GM23338 (cell line): ENCODE data around the gene KLK4. TPM values are rescaled to one million over a fixed set of nuclear protein-coding genes. Genes with fewer than 3 reads are reported as not detected.

Experiments
- ATAC-seq: fragments of 200-7000 bp; cut with Tn5 transposase; 3 replicates; pipeline ENCODE4 v1.9.1; 2020
- DNase-seq: peaks from one replicate; pipeline ENCODE4 v3.0.0-alpha.2; 2015; ENCODE audit warnings: low spot score
- H2AFZ ChIP-seq: fragments of 200-600 bp; sonication (generic); 2 replicates; pipeline ENCODE4 v1.8.0; 2016; ENCODE audit warnings: antibody characterized with exemption, mild to moderate bottlenecking, moderate library complexity
- H3F3A ChIP-seq: fragments of 200-600 bp; sonication (generic); replicated peaks from 2 replicates; pipeline ENCODE4 v1.8.0; 2017; ENCODE audit warnings: antibody characterized with exemption, mixed run types, low read depth
- H3K27ac ChIP-seq: fragments of 200-600 bp; sonication (generic); 2 replicates; pipeline ENCODE4 v1.6.1; 2016; ENCODE audit warnings: low read depth
- H3K27me3 ChIP-seq: fragments of 200-600 bp; sonication (generic); 2 replicates; pipeline ENCODE4 v1.8.0; 2016; ENCODE audit warnings: mild to moderate bottlenecking, mixed run types, moderate library complexity; ENCODE audit not compliant: insufficient read depth
- H3K36me3 ChIP-seq: fragments of 200-600 bp; sonication (generic); 2 replicates; pipeline ENCODE4 v1.8.0; 2016; ENCODE audit warnings: mild to moderate bottlenecking; ENCODE audit not compliant: insufficient read depth
- H3K4me1 ChIP-seq: fragments of 200-600 bp; sonication (generic); 2 replicates; pipeline ENCODE4 v1.8.0; 2016; ENCODE audit warnings: mild to moderate bottlenecking, moderate library complexity; ENCODE audit not compliant: insufficient read depth
- H3K4me2 ChIP-seq: fragments of 200-600 bp; sonication (generic); 2 replicates; pipeline ENCODE4 v1.7.1; 2017; ENCODE audit warnings: mixed run types
- H3K4me3 ChIP-seq: fragments of 200-600 bp; sonication (generic); 2 replicates; pipeline ENCODE4 v1.6.1; 2016; ENCODE audit warnings: mixed run types
- H3K79me2 ChIP-seq: fragments of 200-600 bp; sonication (generic); replicated peaks from 2 replicates; pipeline ENCODE4 v1.8.0; 2017; ENCODE audit warnings: mild to moderate bottlenecking; ENCODE audit not compliant: insufficient read depth
- H3K9me2 ChIP-seq: fragments of 200-600 bp; sonication (generic); 2 replicates; pipeline ENCODE4 v1.8.0; 2017; ENCODE audit not compliant: insufficient read depth
- H4K20me1 ChIP-seq: fragments of 200-600 bp; sonication (generic); replicated peaks from 2 replicates; pipeline ENCODE4 v1.8.0; 2017; ENCODE audit warnings: mild to moderate bottlenecking; ENCODE audit not compliant: insufficient read depth
- H3K27ac Mint-ChIP-seq: 2 replicates; pipeline ENCODE4 v1.8.0; 2020; ENCODE audit warnings: inconsistent platforms, mild to moderate bottlenecking, moderate library complexity, mixed read lengths
- H3K27me3 Mint-ChIP-seq: 3 replicates; pipeline ENCODE4 v1.8.0; 2022; ENCODE audit warnings: low read depth, mild to moderate bottlenecking, moderate library complexity, mixed read lengths, inconsistent platforms; ENCODE audit not compliant: insufficient read depth, poor library complexity
- H3K36me3 Mint-ChIP-seq: 3 replicates; pipeline ENCODE4 v1.8.0; 2021; ENCODE audit warnings: low read depth, mild to moderate bottlenecking, inconsistent platforms, moderate library complexity, mixed read lengths
- H3K4me1 Mint-ChIP-seq: 3 replicates; pipeline ENCODE4 v1.8.0; 2020; ENCODE audit warnings: mild to moderate bottlenecking, inconsistent platforms, mixed read lengths
- H3K4me3 Mint-ChIP-seq: 3 replicates; pipeline ENCODE4 v1.8.0; 2021; ENCODE audit warnings: moderate library complexity, mild to moderate bottlenecking, inconsistent platforms, mixed read lengths
- H3K9me3 Mint-ChIP-seq: 3 replicates; pipeline ENCODE4 v1.8.0; 2020; ENCODE audit warnings: moderate library complexity, mild to moderate bottlenecking, inconsistent platforms, mixed read lengths
- CREB1 ChIP-seq: fragments of 250-450 bp; sonication (Bioruptor Pico); IDR thresholded peaks from 2 replicates; pipeline ENCODE4 v1.5.0; 2020; ENCODE audit warnings: low read depth, mild to moderate bottlenecking, moderate library complexity
- CTCF ChIP-seq, 2 experiments: fragments of 200-600 bp in 1 of 2; sonication (generic) in 1 of 2; conservative IDR thresholded peaks; 2 replicates each; pipeline versions ENCODE4 v1.5.1 to v1.6.1; 2016 to 2017; ENCODE audit warnings: antibody characterized with exemption in 2 of 2, low read depth in 2 of 2, mild to moderate bottlenecking in 2 of 2, moderate library complexity in 1 of 2
- EZH2 ChIP-seq: fragments of 200-600 bp; sonication (generic); IDR thresholded peaks from one replicate; pipeline ENCODE4 v1.8.0; 2017; ENCODE audit warnings: antibody characterized with exemption, mild to moderate bottlenecking, low read depth; ENCODE audit not compliant: unreplicated experiment
- EZH2phosphoT487 ChIP-seq: fragments of 200-600 bp; sonication (generic); IDR thresholded peaks from one replicate; pipeline ENCODE4 v1.8.1; 2018; ENCODE audit warnings: antibody characterized with exemption; ENCODE audit not compliant: unreplicated experiment
- JUNB ChIP-seq: IDR thresholded peaks from one replicate; pipeline ENCODE4 v1.6.1; 2016; ENCODE audit warnings: antibody characterized with exemption; ENCODE audit not compliant: unreplicated experiment
- NANOG ChIP-seq: IDR thresholded peaks from 2 replicates; pipeline ENCODE4 v1.6.1; 2016; ENCODE audit warnings: antibody characterized with exemption, borderline replicate concordance
- POLR2AphosphoS5 ChIP-seq: IDR thresholded peaks from 2 replicates; pipeline ENCODE4 v1.6.1; 2016; ENCODE audit warnings: antibody characterized with exemption, low read depth
- REST ChIP-seq: IDR thresholded peaks from one replicate; pipeline ENCODE4 v1.6.1; 2018; ENCODE audit warnings: antibody characterized with exemption; ENCODE audit not compliant: unreplicated experiment
- STAT1 ChIP-seq: IDR thresholded peaks from one replicate; pipeline ENCODE4 v1.6.1; 2016; ENCODE audit warnings: antibody characterized with exemption; ENCODE audit not compliant: unreplicated experiment
- ZNF114 ChIP-seq: fragments of 250-450 bp; sonication (Bioruptor Pico); IDR thresholded peaks from 2 replicates; pipeline ENCODE4 v1.5.0; 2020; ENCODE audit warnings: mild to moderate bottlenecking, moderate library complexity
- polyA plus RNA-seq: library from polyadenylated mRNA; unstranded; fragments of >200 nt; fragmentation: Nextera tagmentation; extraction: Ambion mirVana; gene quantifications from 2 replicates; pipeline ENCODE4 v1.2.1, GENCODE V29; 2016
- total RNA-seq: library from RNA; depleted of rRNA; stranded (reverse); fragments of >200 nt; shearing (Covaris generic); gene quantifications from 2 replicates; pipeline ENCODE4 v1.2.3, GENCODE V29; 2014
- TF ChIP-seq, protein P1 (sequence below): IDR thresholded peaks from 2 replicates; pipeline ENCODE4 v1.6.1; 2016; ENCODE audit warnings: antibody characterized with exemption

KLK4 gene
- total and polyA plus RNA-seq, 2 experiments from 2014 or later, result 0.76 to 1.8 TPM

GRCh38 chr19:50925734-50926133 lies 14.5 kb upstream of the KLK4 start:
- Histone ChIP-seq H3K9me2 (no peaks in the 10 kb centered on the region), H3K4me3 (no peak overlapping the region), H3K79me2 (no peaks in the 10 kb centered on the region), H3K4me2 (no peak overlapping the region), H3K27ac (no peak overlapping the region), H3K27me3 (no peaks in the 10 kb centered on the region), H4K20me1 (no peaks in the 10 kb centered on the region), H3K36me3 (no peaks in the 10 kb centered on the region), H3K4me1 (peaks cover 10% of the 10 kb centered on the region; the same call in 1 of the 2 replicates), H2AFZ (no peak overlapping the region), H3F3A (no peaks in the 10 kb centered on the region)
- TF ChIP-seq CTCF (conservative IDR thresholded peaks at IDR 0.05; ENCODE audit: low read depth in 2 of 2) (no peak), NANOG (no peak), JUNB (no peak), ZNF114 (CRISPR knock-in tag) (no peak), REST (no peak)
- H3K27me3 Mint-ChIP-seq, result peaks cover 10% of the 10 kb centered on the region
- H3K27ac Mint-ChIP-seq, result no peak overlapping the region
- DNase-seq (no peak), ATAC-seq (no peak)
- H3K36me3 Mint-ChIP-seq, result no peaks in the 10 kb centered on the region
- H3K4me1 Mint-ChIP-seq, result peaks cover 18% of the 10 kb centered on the region
- H3K4me3 Mint-ChIP-seq, result no peak overlapping the region
- no peaks in the 10 kb centered on the region; the same call in 2 of the 3 replicates for H3K9me3 Mint-ChIP-seq

GRCh38 chr19:50924586-50924985 lies 13.4 kb upstream of the KLK4 start:
- no peak for DNase-seq
- no peaks in the 10 kb centered on the region for H3K36me3 ChIP-seq
- H3K9me2 ChIP-seq, result no peaks in the 10 kb centered on the region
- Mint-ChIP-seq H3K4me3 (no peak overlapping the region), H3K36me3 (no peaks in the 10 kb centered on the region), H3K9me3 (no peaks in the 10 kb centered on the region; the same call in 2 of the 3 replicates), H3K27me3 (peaks cover 7% of the 10 kb centered on the region), H3K4me1 (peaks cover 11% of the 10 kb centered on the region), H3K27ac (no peak overlapping the region)
- no peak for ATAC-seq
- no peaks in the 10 kb centered on the region for H3K27me3 ChIP-seq
- H3F3A ChIP-seq, result no peaks in the 10 kb centered on the region
- no peak overlapping the region for H3K4me3 ChIP-seq
- H3K4me1 ChIP-seq, result peaks cover 10% of the 10 kb centered on the region; the same call in 1 of the 2 replicates
- no peak overlapping the region for H3K4me2 ChIP-seq
- no peaks in the 10 kb centered on the region for H3K79me2 ChIP-seq
- H3K27ac ChIP-seq, result no peak overlapping the region
- no peak overlapping the region for H2AFZ ChIP-seq
- no peaks in the 10 kb centered on the region for H4K20me1 ChIP-seq
- no peak for TF ChIP-seq CTCF (conservative IDR thresholded peaks at IDR 0.05; ENCODE audit: low read depth in 2 of 2)
- no peak for TF ChIP-seq CREB1 (CRISPR knock-in tag)
- TF ChIP-seq, protein P1, sequence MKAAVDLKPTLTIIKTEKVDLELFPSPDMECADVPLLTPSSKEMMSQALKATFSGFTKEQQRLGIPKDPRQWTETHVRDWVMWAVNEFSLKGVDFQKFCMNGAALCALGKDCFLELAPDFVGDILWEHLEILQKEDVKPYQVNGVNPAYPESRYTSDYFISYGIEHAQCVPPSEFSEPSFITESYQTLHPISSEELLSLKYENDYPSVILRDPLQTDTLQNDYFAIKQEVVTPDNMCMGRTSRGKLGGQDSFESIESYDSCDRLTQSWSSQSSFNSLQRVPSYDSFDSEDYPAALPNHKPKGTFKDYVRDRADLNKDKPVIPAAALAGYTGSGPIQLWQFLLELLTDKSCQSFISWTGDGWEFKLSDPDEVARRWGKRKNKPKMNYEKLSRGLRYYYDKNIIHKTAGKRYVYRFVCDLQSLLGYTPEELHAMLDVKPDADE, result no peak
- TF ChIP-seq EZH2, result no peak
- TF ChIP-seq STAT1, result no peak
- TF ChIP-seq JUNB, result no peak
- no peak for TF ChIP-seq ZNF114 (CRISPR knock-in tag)
- TF ChIP-seq POLR2AphosphoS5, result no peak
- TF ChIP-seq REST, result no peak
- TF ChIP-seq EZH2phosphoT487, result no peak
- TF ChIP-seq NANOG, result no peak
